Stimulated activated CD8-positive, alpha-beta memory T cell treated with anti-CD3 and anti-CD28 coated beads, Interleukin-15, amount 100 ng/mL, for 48 hours (primary cell): ENCODE data around the gene SLC1A4.
"Not testable (repeated sequence)": the region's sequence is repeated elsewhere in the genome, so short reads cannot be mapped to it uniquely, and the experiment has no call there.

ENCODE experiments used
- DNase-seq, 2 donors: peaks; one replicate each; pipeline ENCODE4 v3.0.0-alpha.2; 2020; ENCODE audit warnings: low read depth in 2 of 2

Gene SLC1A4

DNA sequence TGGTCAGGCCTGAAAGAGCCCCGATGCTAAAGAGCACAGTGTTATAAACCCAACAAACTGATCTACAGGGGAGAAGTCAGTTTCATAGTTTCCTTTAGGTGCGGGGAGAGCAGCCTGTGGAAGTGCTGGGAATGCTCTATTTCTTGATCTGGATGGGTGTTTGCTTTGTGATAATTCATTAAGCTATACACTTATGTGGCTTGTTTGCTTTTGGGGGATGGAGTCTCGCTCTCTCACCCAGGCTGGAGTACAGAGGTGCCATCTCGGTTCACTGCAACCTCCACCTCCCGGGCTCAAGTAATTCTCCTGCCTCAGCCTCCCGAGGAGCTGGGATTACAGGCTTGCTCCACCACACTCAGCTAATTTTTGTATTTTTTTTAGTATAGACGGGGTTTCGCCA lies 37.0 kb downstream of the SLC1A4 start:
- DNase-seq = no peak

DNA sequence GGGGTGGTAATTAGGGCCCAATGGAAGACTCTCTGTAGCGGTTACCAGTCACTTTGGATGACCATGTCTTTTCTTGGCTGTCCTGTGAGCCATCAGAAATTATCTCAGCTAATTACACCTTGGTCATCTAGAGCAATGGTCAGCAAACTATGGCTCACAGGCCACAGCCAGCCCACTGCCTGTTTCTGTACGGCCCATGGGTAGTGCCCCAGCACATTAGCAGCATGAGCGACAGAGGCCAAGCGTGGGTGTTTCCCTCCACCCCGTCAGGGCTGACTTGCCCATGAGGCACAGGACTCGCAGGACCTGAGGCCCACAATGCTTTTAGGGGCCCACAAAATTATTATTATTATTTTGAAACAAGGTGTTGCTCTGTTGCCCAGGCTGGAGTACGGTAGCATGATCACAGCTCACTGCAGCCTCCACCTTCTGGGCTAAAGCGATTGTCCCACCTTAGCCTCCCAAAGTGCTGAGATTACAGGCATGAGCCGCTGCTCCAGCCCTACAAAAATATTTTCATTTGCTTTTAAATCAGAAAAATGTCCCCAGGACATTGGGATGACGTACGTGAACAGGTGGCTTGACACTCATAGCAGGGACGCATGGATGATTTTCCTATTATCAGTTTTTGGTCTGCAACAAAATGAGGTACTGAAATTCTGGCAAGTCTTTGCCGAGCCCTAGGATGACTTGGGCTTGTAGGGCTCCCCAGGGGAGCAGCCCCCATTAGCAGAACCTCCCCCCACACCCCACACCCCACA lies 37.7 kb downstream of the SLC1A4 start:
- DNase-seq = no peak

DNA sequence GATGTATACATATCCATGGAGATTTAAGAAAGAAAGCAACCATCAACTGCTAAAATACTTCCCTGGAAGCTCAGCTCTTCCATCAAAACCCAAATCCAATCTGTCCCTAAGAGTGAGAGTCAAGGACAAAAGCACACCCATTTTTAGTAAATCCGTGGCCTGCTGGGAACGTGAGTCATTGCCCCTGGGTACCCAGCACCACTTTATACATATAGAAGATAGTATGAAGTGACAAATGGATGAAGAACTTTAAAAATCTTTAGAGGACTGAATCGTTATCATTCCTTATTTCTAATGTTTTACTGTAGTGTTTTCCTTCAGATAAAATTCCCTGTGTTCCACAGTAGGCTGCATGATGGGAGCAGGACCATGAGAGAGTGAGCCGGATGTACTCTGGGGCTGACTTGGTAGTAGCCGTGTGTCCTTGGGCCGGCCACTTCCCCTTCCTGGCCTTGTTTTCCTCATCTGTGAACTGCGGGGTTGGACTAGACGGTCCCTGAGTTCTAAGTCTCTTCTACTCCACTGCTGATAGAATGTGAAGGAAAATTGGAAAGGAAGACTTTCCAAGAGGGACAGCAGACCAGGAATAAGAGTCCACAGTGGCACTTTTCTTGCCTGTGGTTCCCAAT lies 38.5 kb downstream of the SLC1A4 start:
- no peak for DNase-seq

DNA sequence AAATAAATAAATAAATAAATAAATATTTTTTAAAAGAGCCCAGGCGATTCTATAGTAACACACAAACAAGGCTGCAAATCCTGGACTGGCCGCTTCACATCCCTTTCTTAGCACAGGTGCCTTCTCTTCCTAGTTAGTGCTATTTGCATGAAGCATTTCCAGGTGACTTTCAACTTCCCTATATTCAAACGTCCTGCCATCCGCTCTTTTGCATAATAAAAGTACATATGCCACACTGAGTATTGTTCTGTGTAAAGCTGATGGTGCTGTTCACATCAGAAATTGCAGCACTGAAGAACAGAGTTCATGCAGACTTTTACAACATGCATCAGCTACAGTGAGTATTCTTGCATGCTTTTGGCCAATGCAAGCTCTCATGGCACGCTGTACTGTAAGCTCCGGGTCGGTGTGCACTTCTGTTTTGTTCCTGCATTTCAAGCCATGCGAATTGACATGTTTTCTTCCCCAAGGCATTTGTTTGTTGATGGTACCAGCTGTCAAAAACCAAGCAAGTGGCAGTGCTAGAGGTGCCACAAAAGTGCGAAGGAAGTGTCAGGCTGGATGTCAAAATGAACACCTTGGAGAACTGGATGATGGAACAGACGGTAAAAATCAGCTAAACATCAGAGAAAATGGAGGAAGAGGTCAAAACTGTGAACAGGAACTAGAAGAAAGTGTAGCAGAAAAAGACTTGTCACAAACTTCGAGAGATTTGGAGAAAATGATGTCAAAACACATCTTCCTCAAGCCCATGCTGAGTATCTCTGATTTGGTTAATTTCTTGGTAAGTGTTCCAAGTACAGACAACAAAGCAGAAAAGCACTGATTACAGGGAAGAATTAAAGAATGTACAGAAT lies 41.5 kb downstream of the SLC1A4 start:
- DNase-seq = no peak

GRCh38 chr2:65031341-65032018 lies 42.3 kb downstream of the SLC1A4 start:
- DNase-seq = no peak

DNA sequence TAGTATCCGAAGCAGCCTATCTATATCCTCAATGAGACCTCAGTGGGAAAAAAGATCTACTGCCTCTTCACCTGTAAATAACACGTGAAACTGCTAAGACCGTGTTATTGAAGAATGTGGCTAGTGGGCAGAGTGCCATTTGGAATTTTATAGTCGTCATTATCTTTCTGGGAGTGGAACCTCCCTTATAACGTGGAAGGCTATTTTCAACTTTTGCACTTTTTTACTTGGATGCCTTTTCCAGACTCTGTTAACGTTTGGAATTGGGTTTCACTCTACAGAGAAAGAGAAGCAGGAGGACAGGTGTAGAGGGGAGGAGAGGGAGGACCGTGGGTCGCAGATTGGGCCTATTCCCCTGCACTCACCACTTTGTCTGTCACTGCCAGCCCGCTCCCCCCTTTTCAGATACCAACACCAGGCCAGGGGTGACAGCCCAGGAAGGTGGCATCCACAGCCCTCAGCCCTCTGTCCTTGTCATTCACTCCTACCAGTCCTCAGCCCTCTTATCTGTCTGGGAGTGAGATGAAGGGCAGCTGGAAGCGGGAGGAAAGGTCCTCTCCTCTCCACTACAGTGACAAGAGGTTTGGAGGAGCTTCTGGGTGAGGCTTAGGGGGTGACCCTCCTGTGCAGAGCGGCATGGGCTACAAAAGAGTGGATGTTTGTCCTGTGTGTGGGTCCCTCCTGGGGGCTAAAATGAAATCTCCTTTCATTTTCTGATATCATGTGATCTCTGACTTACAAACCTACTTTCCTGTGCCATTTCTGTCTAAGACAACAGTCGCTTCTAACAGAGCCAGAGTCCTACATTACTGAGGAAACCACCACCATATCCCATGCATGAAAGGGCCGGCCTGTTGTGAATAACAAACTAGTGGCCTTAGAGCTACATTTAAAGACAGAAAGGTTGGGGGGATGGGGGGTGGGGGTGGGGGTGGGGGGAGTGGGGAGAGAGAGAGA lies 43.1 kb downstream of the SLC1A4 start:
- DNase-seq = no peak

- DNase-seq = no peak
These were observed 44.0 kb downstream of the SLC1A4 start for GRCh38 chr2:65033178-65033577.

DNA sequence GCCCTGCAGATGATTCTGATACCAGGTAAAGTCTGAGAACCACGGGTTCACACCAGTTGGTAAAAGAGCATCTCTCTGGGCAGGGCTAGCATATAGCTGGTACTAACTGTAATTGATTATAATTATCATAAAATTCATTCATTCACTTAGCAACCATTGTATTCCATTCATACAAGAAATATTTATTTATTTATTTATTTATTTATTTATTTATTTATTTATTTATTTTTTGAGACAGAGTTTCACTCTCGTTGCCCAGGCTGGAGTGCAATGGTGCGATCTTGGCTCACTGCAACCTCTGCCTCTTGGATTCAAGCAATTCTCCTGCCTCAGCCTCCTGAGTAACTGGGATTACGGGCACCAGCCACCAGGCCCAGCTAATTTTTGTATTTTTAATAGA lies 44.5 kb downstream of the SLC1A4 start:
- not testable (repeated sequence) for DNase-seq

- no peak for DNase-seq
These were observed 46.2 kb downstream of the SLC1A4 start for GRCh38 chr2:65035351-65035943.

- no peak for DNase-seq
These were observed 48.0 kb downstream of the SLC1A4 start for GRCh38 chr2:65037178-65037577.

DNA sequence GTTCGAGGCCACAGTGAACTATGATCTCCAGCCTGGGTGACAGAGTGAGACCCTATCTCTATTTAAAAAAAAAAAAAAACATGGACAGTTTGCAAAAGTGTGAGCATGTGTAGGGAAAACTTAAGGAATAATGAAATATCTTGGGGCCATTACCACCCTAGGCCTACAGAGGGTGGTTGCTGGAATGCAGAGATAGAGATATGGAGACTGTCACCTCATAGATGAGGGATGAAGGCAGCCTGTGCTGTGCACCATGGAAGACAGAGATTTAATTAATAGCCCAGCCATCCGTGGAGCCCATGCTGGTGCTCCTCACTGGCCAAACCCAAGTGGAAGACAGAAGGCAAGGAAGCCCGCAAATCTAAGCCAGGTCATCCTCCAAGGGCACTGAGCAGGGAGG lies 50.4 kb downstream of the SLC1A4 start:
- DNase-seq = no peak

GRCh38 chr2:65040400-65041261 lies 51.4 kb downstream of the SLC1A4 start:
- DNase-seq = peak; percentile 55 to 58

- no peak for DNase-seq
These were observed 53.8 kb downstream of the SLC1A4 start for GRCh38 chr2:65043001-65043400.

- no peak for DNase-seq
These were observed 55.0 kb downstream of the SLC1A4 start for GRCh38 chr2:65044097-65044735.

DNA sequence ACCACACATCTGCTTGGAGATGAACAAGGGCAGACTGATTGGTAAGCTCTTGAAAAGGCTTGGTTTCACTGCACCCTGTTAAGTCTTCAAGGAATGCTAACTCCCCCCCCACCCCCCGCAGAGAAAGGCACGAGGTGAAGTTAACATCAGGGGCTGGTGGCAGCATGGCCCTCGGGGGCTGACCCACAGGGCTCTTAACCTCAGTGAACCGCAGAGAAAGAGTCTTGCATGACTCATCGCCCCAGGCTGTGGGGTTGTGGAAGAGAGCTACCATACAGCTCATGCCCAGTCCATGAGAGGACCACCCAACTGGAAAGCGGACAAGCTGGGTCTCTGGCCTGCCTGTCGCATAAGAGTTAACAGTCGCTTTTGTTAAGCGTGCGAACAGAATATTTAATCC lies 56.5 kb downstream of the SLC1A4 start:
- DNase-seq = no peak

DNA sequence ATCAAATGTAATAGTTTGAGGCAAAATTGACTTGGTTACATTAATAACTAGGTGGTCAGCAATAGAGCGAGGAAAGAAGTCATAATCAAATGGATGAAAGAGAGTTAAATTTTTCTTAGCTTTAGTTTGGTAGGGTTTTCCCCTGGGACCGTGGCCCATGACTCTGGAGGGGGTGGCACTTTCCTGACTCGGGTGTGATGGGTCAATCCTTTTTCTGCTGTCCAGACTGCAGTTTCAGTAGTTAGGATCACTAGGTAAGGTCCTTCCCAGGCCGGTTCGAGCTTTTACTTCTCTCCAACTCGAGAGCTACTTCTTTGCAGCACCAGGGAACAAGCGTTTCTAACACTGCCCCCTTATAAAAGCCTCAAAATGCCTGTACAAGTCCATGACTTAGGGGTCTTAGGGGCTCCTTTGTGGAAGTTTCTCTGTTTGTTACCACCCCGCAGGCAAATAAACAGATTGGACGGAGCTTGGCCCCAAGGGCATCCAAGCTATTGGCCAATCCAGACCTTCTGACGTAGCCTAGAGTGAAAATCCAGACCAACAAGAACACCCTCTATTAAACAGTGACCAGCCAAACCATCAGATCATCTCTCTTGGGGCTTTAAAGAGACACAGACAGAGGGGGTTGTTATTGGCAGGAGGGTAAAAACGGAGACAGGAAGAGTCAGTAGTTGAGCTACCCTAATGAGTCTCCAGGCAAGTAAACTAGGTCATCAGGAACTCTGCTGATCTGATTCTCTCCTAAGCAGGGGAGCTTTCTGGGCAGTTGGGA lies 57.6 kb downstream of the SLC1A4 start:
- no peak for DNase-seq

DNA sequence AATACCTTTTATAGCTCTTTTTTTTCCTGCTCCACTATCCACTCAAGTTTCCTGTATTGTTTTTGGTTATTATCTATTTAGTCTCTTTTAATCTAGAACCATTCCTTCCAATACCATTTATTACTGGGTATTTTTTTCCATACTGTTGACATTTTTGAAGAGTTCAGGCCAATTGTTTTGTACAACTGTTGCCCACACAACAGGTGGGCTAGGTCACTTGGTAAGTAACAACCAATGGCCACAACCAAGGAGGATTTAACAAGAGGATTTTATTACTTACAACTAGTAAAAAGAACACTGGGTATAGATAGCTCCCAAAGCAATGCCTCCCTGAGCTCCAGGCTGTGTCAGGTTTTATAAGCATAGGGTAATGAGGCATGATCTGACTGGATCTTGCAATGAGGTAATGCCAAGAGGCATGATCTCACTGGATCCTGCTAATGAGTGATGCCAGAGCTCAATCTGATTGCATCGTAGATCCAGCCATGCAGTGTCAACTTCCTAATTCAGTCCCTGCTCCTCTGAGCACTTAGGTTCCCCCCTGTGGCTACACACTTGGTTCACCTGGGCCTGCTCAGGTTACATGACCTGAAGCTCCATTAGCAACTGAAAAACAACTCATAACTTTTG lies 59.9 kb downstream of the SLC1A4 start:
- DNase-seq = no peak

GRCh38 chr2:65050931-65051330 lies 61.7 kb downstream of the SLC1A4 start:
- DNase-seq = no peak
